Osteocyte (in vitro differentiated cells): ENCODE results near the gene NFIC. TPM values are rescaled to one million over a fixed set of nuclear protein-coding genes. Genes with fewer than 3 reads are reported as not detected.
A peak's percentile ranks its signal among the peaks of the same experiment; 100 is the strongest.

Source experiments
- DNase-seq: peaks from one replicate; pipeline ENCODE4 v3.0.0; 2021; ENCODE audit warnings: mixed read lengths; ENCODE audit not compliant: unreplicated experiment; ENCODE audit errors: extremely low spot score
- H3K27ac Mint-ChIP-seq: one replicate; pipeline ENCODE4 v1.8.0; 2021; ENCODE audit warnings: mild to moderate bottlenecking, mixed read lengths; ENCODE audit not compliant: unreplicated experiment
- H3K27me3 Mint-ChIP-seq: one replicate; pipeline ENCODE4 v1.8.0; 2021; ENCODE audit warnings: mixed read lengths; ENCODE audit not compliant: unreplicated experiment
- H3K36me3 Mint-ChIP-seq: one replicate; pipeline ENCODE4 v1.8.0; 2021; ENCODE audit warnings: mixed read lengths; ENCODE audit not compliant: unreplicated experiment
- H3K4me1 Mint-ChIP-seq: one replicate; pipeline ENCODE4 v1.8.0; 2021; ENCODE audit warnings: mixed read lengths; ENCODE audit not compliant: unreplicated experiment
- H3K4me3 Mint-ChIP-seq: one replicate; pipeline ENCODE4 v1.8.0; 2021; ENCODE audit warnings: mild to moderate bottlenecking, moderate library complexity, mixed read lengths; ENCODE audit not compliant: unreplicated experiment
- H3K9me3 Mint-ChIP-seq: one replicate; pipeline ENCODE4 v1.8.0; 2021; ENCODE audit warnings: mixed read lengths; ENCODE audit not compliant: unreplicated experiment
- CTCF ChIP-seq: fragments of 200-600 bp; sonication (generic); IDR thresholded peaks from 2 replicates; pipeline ENCODE4 v1.5.0; 2021; ENCODE audit warnings: antibody characterized with exemption, mild to moderate bottlenecking, moderate library complexity
- total RNA-seq: library from RNA; stranded (reverse); gene quantifications from 2 replicates; pipeline ENCODE4 v1.2.1, GENCODE V29; 2021

Gene NFIC
- total RNA-seq, 1 donor from 2014 or later: 63.8 TPM

DNA sequence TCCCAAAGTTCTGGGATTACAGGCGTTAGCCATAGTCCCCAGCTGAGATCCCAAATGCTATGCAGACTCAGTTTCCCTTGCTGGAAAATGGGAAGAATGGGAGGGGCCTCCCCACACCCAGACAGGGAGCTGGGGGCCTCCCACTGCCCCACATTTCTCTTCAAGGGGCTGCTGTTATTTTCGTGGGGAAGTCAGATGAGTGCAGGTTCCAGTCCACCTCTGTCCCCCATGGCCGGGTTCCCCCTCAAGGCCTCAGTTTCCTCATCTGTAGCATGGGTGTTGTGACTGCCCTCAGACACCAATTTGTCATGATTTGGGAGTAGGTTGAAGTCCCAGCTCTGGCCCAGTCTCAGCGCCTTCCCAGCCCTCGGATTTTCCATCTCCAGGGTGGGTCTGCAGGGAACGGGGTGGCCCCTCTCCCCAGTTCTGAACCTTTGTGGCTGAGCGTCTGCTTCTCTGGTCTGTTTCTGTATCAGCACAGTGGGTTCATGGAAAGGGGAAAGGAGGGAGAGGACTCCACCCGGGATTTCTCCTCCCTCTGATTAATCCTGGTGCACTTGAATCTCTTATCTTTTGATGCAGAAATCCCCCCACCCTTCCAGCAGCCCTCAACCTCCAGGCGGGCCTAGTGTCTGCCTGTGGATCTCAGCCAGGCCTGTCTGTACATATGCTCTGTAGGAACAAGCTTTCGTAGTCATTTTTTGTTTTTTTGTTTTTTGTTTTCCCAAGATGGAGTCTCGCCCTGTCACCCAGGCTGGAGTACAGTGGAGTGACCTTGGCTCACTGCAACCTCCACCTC, 12.2 kb downstream of the NFIC start:
- H3K4me3 Mint-ChIP-seq: no peak overlapping the region
- DNase-seq: no peak
- H3K27me3 Mint-ChIP-seq: no peaks in the 10 kb centered on the region
- no peak for TF ChIP-seq CTCF
- H3K4me1 Mint-ChIP-seq: peaks cover 26% of the 10 kb centered on the region
- H3K27ac Mint-ChIP-seq: peak overlapping the region; percentile 14
- H3K36me3 Mint-ChIP-seq: peaks cover 7% of the 10 kb centered on the region
- no peaks in the 10 kb centered on the region for H3K9me3 Mint-ChIP-seq

- no peak for TF ChIP-seq CTCF
- DNase-seq: no peak
- Mint-ChIP-seq H3K4me1 (peaks cover 19% of the 10 kb centered on the region), H3K27ac (no peak overlapping the region), H3K36me3 (peaks cover 7% of the 10 kb centered on the region), H3K4me3 (no peak overlapping the region), H3K27me3 (no peaks in the 10 kb centered on the region), H3K9me3 (no peaks in the 10 kb centered on the region)
These were observed 14.4 kb downstream of the NFIC start for GRCh38 chr19:3380829-3381228.

GRCh38 chr19:3381701-3382372, 15.5 kb downstream of the NFIC start:
- Mint-ChIP-seq H3K27me3 (no peaks in the 10 kb centered on the region), H3K4me1 (peaks cover 19% of the 10 kb centered on the region), H3K27ac (no peak overlapping the region), H3K9me3 (no peaks in the 10 kb centered on the region), H3K4me3 (no peak overlapping the region), H3K36me3 (peaks cover 7% of the 10 kb centered on the region)
- no peak for TF ChIP-seq CTCF
- DNase-seq: no peak

DNA sequence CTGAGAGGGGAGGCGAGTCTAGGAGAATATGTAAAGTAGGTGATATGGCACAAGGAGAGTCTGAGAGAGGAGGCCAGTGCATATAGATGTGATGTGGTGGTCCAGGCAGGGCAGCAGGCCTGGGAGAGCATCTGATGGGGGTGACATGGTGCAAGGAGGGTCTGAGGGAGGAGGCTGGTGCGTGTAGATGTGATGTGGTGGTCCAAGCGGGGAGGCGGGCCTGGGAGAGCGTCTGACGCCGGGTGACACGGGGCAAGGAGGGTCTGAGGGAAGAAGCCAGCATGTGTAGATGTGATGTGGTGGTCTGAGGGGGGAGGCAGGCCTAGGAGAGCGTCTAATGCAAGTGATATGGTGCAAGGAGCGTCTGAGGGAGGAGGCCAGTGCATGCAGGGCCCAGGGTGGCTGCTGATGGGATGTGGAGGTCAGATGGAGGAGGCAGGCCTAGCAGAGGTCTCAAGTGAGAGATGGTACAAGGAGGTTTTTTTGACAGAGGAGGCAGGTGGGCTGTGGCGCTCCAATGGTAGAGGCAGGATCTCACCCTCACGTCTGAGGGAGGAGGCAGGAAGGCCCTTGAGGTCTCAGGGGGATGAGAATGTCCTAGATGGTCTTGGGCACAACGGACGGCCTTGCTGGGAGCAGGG, 16.2 kb downstream of the NFIC start:
- Mint-ChIP-seq H3K4me1 (peaks cover 23% of the 10 kb centered on the region), H3K4me3 (no peak overlapping the region), H3K27me3 (no peaks in the 10 kb centered on the region), H3K9me3 (no peaks in the 10 kb centered on the region), H3K36me3 (peaks cover 7% of the 10 kb centered on the region), H3K27ac (no peak overlapping the region)
- DNase-seq: no peak
- TF ChIP-seq CTCF: no peak
